ENCODE results near the gene FAM32A.

DNA sequence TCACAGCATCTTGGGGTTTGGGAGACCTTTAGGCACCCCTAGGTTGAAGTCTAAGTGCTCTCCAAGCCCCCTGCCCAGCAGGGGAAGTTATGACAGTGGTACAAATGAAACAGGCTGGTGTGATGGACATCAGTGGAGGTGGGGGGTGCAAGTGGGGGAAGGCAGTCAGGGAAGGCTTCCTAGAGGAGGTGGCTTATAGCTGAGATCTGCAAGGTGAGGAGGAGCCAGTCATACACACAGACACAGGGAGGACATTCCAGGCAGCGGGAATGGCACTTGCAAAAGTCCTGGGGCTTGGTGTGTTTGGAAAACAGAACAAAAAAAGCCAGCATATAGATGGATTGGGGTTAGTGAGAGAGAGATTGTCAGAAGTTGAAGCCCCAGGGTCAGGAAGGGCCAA is 30.1 kb upstream of the FAM32A start:
- no peak for TF ChIP-seq ZFX (IDR thresholded peaks at IDR 0.05)
- TF ChIP-seq, protein P1, sequence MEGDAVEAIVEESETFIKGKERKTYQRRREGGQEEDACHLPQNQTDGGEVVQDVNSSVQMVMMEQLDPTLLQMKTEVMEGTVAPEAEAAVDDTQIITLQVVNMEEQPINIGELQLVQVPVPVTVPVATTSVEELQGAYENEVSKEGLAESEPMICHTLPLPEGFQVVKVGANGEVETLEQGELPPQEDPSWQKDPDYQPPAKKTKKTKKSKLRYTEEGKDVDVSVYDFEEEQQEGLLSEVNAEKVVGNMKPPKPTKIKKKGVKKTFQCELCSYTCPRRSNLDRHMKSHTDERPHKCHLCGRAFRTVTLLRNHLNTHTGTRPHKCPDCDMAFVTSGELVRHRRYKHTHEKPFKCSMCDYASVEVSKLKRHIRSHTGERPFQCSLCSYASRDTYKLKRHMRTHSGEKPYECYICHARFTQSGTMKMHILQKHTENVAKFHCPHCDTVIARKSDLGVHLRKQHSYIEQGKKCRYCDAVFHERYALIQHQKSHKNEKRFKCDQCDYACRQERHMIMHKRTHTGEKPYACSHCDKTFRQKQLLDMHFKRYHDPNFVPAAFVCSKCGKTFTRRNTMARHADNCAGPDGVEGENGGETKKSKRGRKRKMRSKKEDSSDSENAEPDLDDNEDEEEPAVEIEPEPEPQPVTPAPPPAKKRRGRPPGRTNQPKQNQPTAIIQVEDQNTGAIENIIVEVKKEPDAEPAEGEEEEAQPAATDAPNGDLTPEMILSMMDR (conservative IDR thresholded peaks at IDR 0.05) = no peak
